ENCODE data around the gene CDK4. TPM values are rescaled to one million over a fixed set of nuclear protein-coding genes. Genes with fewer than 3 reads are reported as not detected.

The CDK4 gene
- total RNA-seq, 4 donors from 2014 or later = 38.5 to 77.4 (median 54.6) TPM

GRCh38 chr12:57781801-57782200 lies 29.7 kb upstream of the CDK4 start:
- 65 to 69% methylated on average over 2 of the region's 2 CpGs for WGBS, 2 donors
- no peak overlapping the region for H3K4me3 ChIP-seq (ENCODE audit: low read depth, poor library complexity, severe bottlenecking)
- intact Hi-C loops (cut with DNase I; ENCODE audit: low total_unique reads) = no loop called here
- no peak for DNase-seq (ENCODE audit: low spot score in 2 of 2)
- TF ChIP-seq POLR2A (IDR thresholded peaks at IDR 0.05) (no peak), CTCF (IDR thresholded peaks at IDR 0.05) (no peak)

GRCh38 chr12:57781244-57781643 lies 29.1 kb upstream of the CDK4 start:
- DNase-seq (ENCODE audit: low spot score in 2 of 2) = no peak
- intact Hi-C loops (cut with DNase I; ENCODE audit: low total_unique reads) = no loop called here
- no peak overlapping the region for H3K4me3 ChIP-seq (ENCODE audit: low read depth, poor library complexity, severe bottlenecking)
- WGBS, 2 donors = 90 to 97% methylated on average over 3 of the region's 3 CpGs
- TF ChIP-seq POLR2A (IDR thresholded peaks at IDR 0.05) = no peak
- TF ChIP-seq CTCF (IDR thresholded peaks at IDR 0.05) = no peak

GRCh38 chr12:57780284-57780897 lies 28.3 kb upstream of the CDK4 start:
- DNase-seq (ENCODE audit: low spot score in 2 of 2) = no peak
- TF ChIP-seq POLR2A (IDR thresholded peaks at IDR 0.05) = no peak
- no peak for TF ChIP-seq CTCF (IDR thresholded peaks at IDR 0.05)
- intact Hi-C loops (cut with DNase I; ENCODE audit: low total_unique reads) = no loop called here

GRCh38 chr12:57779736-57780135 lies 27.6 kb upstream of the CDK4 start:
- no peak for DNase-seq (ENCODE audit: low spot score in 2 of 2)
- 21% methylated on average over 1 of the region's 1 CpG for WGBS, 2 donors
- intact Hi-C loops (cut with DNase I; ENCODE audit: low total_unique reads) = no loop called here
- TF ChIP-seq POLR2A (IDR thresholded peaks at IDR 0.05) (no peak), CTCF (IDR thresholded peaks at IDR 0.05) (no peak)
- no peak overlapping the region for H3K4me3 ChIP-seq (ENCODE audit: low read depth, poor library complexity, severe bottlenecking)

More at GRCh38 chr12:57780284-57780897, 28.3 kb upstream of the CDK4 start:
- no peak overlapping the region for H3K4me3 ChIP-seq (ENCODE audit: low read depth, poor library complexity, severe bottlenecking)
- WGBS, 2 donors = 92 to 95% methylated on average over 4 of the region's 4 CpGs

GRCh38 chr12:57777911-57778310 lies 25.8 kb upstream of the CDK4 start:
- WGBS, 2 donors = 88 to 93% methylated on average over 7 of the region's 7 CpGs
- TF ChIP-seq POLR2A (IDR thresholded peaks at IDR 0.05) = no peak
- no peak for TF ChIP-seq CTCF (IDR thresholded peaks at IDR 0.05)
- no peak overlapping the region for H3K4me3 ChIP-seq (ENCODE audit: low read depth, poor library complexity, severe bottlenecking)
- no peak for DNase-seq (ENCODE audit: low spot score in 2 of 2)
- intact Hi-C loops (cut with DNase I; ENCODE audit: low total_unique reads) = no loop called here

GRCh38 chr12:57777367-57777766 lies 25.3 kb upstream of the CDK4 start:
- TF ChIP-seq CTCF (IDR thresholded peaks at IDR 0.05) (no peak), POLR2A (IDR thresholded peaks at IDR 0.05) (no peak)
- intact Hi-C loops (cut with DNase I; ENCODE audit: low total_unique reads) = no loop called here
- DNase-seq (ENCODE audit: low spot score in 2 of 2) = no peak
- 90 to 91% methylated on average over 7 of the region's 7 CpGs for WGBS, 2 donors
- no peak overlapping the region for H3K4me3 ChIP-seq (ENCODE audit: low read depth, poor library complexity, severe bottlenecking)

Measured in lower leg skin (tissue), 4 donors.